22Rv1 (cell line): Measurements from ENCODE around the gene HSPA8.

Experiments
- CTCF ChIP-seq: fragments of 450-650 bp; IDR thresholded peaks from 2 replicates; pipeline ENCODE4 v1.5.1; 2017; ENCODE audit warnings: mild to moderate bottlenecking
- ZFX ChIP-seq: fragments of 450-650 bp; IDR thresholded peaks from 2 replicates; pipeline ENCODE4 v1.6.1; 2017; ENCODE audit warnings: antibody characterized with exemption, borderline replicate concordance

GRCh38 chr11:123065621-123066020 lies 3.7 kb upstream of the HSPA8 start:
- no peak for TF ChIP-seq CTCF
- no peak for TF ChIP-seq ZFX
